ENCODE measurements around the gene ACOT4.
A peak's percentile ranks its signal among the peaks of the same experiment; 100 is the strongest.

The ACOT4 gene

DNA sequence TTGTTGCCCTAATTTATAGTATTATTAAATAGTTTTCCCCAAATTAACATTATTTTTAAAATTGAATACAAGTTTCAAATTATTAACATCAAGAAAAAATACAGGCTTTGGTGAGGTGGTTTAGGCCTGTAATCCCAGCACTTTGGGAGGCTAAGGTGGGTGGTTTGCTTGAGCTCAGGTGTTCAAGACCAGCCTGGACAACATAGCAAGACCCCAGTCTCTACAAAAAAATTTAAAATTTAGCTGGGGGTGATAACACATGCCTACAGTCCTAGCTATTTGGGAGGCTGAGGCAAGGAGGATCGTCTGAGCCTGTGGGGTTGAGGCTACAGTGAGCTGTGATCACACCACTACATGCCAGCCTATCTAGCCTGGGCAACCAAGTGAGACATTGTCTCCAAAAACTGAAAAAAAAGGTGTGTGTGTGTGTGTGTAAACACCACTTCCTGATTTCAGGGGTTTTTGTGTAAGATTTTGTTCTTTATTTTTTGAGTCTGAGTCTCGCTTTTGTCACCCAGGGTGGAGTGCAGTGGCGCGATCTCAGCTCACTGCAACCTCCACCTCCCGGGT is 49.2 kb downstream of the ACOT4 start:
- no peak overlapping the region for H3K27ac ChIP-seq
- ChIA-PET CTCF (no interaction called here), POLR2A (ENCODE audit: low non-redundant PET) (interaction anchor here (0.6 kb wide), 1 partner anchor 132 kb away, joined by 4 read pairs; no protein-coding TSS in a partner anchor)
- TF ChIP-seq, protein P1, sequence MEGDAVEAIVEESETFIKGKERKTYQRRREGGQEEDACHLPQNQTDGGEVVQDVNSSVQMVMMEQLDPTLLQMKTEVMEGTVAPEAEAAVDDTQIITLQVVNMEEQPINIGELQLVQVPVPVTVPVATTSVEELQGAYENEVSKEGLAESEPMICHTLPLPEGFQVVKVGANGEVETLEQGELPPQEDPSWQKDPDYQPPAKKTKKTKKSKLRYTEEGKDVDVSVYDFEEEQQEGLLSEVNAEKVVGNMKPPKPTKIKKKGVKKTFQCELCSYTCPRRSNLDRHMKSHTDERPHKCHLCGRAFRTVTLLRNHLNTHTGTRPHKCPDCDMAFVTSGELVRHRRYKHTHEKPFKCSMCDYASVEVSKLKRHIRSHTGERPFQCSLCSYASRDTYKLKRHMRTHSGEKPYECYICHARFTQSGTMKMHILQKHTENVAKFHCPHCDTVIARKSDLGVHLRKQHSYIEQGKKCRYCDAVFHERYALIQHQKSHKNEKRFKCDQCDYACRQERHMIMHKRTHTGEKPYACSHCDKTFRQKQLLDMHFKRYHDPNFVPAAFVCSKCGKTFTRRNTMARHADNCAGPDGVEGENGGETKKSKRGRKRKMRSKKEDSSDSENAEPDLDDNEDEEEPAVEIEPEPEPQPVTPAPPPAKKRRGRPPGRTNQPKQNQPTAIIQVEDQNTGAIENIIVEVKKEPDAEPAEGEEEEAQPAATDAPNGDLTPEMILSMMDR (conservative IDR thresholded peaks at IDR 0.05; ENCODE audit: low read depth): no peak
- no peak for DNase-seq (ENCODE audit: low spot score)

DNA sequence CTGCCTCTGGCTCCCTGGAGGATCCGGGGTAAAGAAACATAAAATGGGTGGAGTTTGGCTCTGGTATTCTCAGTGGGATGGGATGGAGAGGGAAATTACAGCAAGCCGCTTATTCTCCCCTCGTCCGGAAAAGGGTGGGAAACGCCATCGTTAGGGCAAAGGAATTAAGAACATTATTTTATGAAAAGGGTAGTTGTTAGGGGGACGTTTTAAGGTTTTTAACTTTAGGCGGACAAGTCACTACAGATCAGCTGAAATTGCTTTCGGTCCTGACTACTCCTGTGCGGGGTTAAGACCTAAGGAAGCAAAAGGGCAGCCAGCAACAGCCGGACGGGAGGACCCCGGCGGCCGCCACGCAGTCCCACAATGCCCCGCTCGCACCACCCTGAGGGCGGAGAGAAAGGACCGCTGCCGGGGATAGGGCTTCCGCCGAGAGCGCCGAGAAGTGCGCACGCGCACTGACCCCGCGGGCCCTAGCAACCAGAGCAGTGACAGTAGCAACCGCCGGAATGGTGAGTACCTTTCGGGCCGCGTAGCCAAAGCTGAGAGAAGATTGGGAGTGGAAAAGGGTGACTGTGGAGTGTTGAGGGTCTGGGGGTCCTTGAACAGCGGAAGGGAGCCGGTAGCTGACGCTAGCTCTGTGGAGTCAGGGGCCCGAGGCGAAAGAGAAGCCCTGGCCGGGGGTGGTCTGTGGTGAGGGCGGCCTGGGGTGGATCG is 53.0 kb downstream of the ACOT4 start, which contains the start of gene DNAL1:
Gene DNAL1 (plus strand): TSS at position 456 of the 717 bp plus-strand sequence. CDS start 54 bp downstream, at position 510.
- CTCF ChIA-PET: interaction anchor here (0.6 to 0.9 kb wide), 3 partner anchors 132 to 435 kb away, joined by 3 read pairs; no protein-coding TSS in a partner anchor
- TF ChIP-seq, protein P1 (conservative IDR thresholded peaks at IDR 0.05; ENCODE audit: low read depth): no peak
- peak within 1 kb of the TSS; percentile 81 for H3K27ac ChIP-seq
- peak; percentile 95 for DNase-seq (ENCODE audit: low spot score)
- POLR2A ChIA-PET (ENCODE audit: low non-redundant PET): no interaction called here

DNA sequence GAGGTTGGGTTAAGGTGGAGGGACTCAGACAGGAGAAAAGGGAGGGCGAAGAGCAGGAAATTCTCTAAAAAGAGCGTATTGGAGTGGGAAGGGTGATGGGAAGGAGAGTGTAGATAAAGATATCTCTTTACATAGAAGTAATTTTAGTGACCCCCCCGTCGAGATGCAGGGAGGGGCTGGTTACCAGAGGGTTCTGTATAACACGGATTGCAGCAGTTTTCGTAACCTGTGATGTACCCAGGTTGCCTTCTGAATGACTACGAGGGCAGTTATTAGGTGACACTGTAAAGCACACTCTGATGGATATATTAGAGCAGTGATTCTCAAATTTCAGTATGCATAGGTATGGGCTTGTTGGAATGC is 53.6 kb downstream of the ACOT4 start:
- ChIA-PET CTCF (interaction anchor here (0.6 to 0.8 kb wide), 2 partner anchors 136 to 1651 kb away, joined by 3 read pairs; no protein-coding TSS in a partner anchor), POLR2A (ENCODE audit: low non-redundant PET) (no interaction called here)
- peak overlapping the region; percentile 81 for H3K27ac ChIP-seq
- TF ChIP-seq, protein P1 (conservative IDR thresholded peaks at IDR 0.05; ENCODE audit: low read depth): no peak
- no peak for DNase-seq (ENCODE audit: low spot score)
